ENCODE data around the gene WDSUB1.

WDSUB1 gene

DNA sequence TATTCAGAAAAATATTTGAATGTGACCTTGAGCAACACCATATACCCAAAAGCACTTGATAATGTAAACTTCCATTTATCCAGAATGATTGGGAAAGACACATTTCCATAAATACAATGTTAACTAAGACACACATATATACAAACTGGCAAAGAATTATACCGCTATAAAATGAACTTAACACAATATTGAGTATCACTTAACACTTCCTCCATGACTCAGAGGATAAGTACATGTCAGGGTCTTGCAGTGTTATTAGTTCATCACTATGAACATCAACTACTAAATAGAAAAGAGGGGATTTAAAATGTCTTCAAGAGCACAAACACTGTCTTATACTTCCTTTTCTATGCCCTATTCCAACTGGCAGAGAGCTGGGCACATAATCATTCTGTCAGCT is 18.6 kb downstream of the WDSUB1 start:
- DNase-seq (ENCODE audit: low read depth in 2 of 2) = no peak
- H3K4me3 ChIP-seq (replicated peaks in 1 of 2; ENCODE audit: low read depth in 2 of 2, low read length in 2 of 2) = no peak overlapping the region
- TF ChIP-seq, protein P1, sequence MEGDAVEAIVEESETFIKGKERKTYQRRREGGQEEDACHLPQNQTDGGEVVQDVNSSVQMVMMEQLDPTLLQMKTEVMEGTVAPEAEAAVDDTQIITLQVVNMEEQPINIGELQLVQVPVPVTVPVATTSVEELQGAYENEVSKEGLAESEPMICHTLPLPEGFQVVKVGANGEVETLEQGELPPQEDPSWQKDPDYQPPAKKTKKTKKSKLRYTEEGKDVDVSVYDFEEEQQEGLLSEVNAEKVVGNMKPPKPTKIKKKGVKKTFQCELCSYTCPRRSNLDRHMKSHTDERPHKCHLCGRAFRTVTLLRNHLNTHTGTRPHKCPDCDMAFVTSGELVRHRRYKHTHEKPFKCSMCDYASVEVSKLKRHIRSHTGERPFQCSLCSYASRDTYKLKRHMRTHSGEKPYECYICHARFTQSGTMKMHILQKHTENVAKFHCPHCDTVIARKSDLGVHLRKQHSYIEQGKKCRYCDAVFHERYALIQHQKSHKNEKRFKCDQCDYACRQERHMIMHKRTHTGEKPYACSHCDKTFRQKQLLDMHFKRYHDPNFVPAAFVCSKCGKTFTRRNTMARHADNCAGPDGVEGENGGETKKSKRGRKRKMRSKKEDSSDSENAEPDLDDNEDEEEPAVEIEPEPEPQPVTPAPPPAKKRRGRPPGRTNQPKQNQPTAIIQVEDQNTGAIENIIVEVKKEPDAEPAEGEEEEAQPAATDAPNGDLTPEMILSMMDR (IDR thresholded peaks at IDR 0.05; ENCODE audit: low read depth, low read length) = no peak

DNA sequence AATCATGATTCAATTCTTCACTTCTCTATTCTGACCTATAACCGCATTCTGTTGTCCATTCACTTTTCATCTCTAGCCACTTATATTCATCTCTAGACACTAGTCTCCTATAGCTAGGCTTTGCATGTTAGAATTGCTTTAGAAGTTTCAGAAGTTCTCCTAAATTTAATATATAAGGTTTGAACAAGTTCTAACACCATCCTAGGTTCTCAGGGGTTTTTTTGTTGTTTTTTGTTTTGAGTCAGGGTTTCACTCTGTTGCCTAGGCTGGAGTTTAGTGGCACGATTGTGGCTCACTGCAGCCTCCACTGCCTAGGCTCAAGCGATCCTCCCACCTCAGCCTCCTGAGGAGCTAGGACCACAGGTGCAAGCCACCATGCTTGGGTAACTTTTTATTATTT is 19.9 kb downstream of the WDSUB1 start:
- TF ChIP-seq, protein P1 (IDR thresholded peaks at IDR 0.05; ENCODE audit: low read depth, low read length) = no peak
- no peak for DNase-seq (ENCODE audit: low read depth in 2 of 2)
- H3K4me3 ChIP-seq (replicated peaks in 1 of 2; ENCODE audit: low read depth in 2 of 2, low read length in 2 of 2) = no peak overlapping the region

GRCh38 chr2:159265171-159265576 is 21.3 kb downstream of the WDSUB1 start:
- DNase-seq (ENCODE audit: low read depth in 2 of 2) = peak; percentile 41 to 50
- H3K4me3 ChIP-seq (replicated peaks in 1 of 2; ENCODE audit: low read depth in 2 of 2, low read length in 2 of 2) = no peak overlapping the region
- TF ChIP-seq, protein P1 (IDR thresholded peaks at IDR 0.05; ENCODE audit: low read depth, low read length) = no peak

DNA sequence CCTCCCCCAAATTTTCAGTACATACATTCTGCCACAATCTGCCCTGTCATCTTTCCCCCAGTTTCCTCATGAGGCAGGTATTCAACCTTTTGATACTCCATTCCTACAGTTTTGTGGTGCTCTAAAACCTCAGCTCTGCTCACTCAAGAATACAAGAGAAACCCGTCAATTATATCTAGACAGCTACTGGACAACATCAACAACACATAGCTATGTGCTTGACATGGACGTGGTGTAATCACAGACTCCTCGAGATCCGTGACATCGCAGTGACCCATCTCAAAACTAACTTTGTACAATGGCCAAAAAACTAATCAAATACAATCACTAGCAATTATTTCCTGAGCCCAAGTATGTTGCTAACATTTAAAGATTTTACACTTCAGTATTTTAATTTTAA is 23.6 kb downstream of the WDSUB1 start:
- TF ChIP-seq, protein P1 (IDR thresholded peaks at IDR 0.05; ENCODE audit: low read depth, low read length) = no peak
- no peak overlapping the region for H3K4me3 ChIP-seq (replicated peaks in 1 of 2; ENCODE audit: low read depth in 2 of 2, low read length in 2 of 2)
- DNase-seq (ENCODE audit: low read depth in 2 of 2) = peak in 1 of 2 donors; percentile 24

DNA sequence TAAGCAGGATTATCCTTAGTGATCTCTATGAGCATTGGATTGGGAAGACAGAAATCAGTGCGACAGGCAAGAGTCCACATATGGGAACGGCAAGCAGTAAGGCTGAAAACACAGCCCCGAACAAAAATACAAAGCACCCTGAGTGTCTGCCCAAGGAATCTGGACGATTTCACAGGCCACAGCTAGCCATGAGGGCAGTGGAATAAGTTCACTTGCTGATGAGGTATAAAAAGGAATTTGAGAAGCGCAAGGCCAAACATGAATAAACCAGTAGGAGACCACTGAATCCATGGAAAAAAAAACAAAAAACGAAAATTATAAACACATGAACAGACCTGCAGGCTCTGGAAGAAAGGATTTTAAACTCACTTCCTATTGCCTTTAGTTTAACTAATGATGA is 24.3 kb downstream of the WDSUB1 start:
- TF ChIP-seq, protein P1 (IDR thresholded peaks at IDR 0.05; ENCODE audit: low read depth, low read length) = no peak
- H3K4me3 ChIP-seq (replicated peaks in 1 of 2; ENCODE audit: low read depth in 2 of 2, low read length in 2 of 2) = no peak overlapping the region
- no peak for DNase-seq (ENCODE audit: low read depth in 2 of 2)

- TF ChIP-seq, protein P1 (IDR thresholded peaks at IDR 0.05; ENCODE audit: low read depth, low read length) = no peak
- H3K4me3 ChIP-seq (replicated peaks in 1 of 2; ENCODE audit: low read depth in 2 of 2, low read length in 2 of 2) = no peak overlapping the region
- peak; percentile 15 to 59 for DNase-seq (ENCODE audit: low read depth in 2 of 2)
Observed at GRCh38 chr2:159256159-159256558, 30.3 kb downstream of the WDSUB1 start.

DNA sequence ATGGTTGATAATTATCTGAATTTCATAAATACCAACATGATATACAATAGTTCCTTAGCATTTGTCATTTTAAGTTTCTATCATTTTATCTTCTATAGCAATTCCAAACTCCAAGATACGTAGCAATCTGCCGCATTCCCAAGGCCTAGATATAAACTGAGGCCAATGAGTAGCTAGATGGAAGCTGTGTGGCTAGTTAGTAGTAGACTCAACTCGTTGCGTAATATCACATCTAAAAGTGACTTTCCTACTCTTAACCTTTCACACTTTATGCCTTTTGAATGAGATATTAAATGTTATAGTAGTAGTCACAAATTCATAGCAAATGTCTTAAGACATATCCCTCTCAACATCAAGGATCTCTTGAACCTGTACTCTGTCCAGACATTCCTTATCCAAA is 33.6 kb downstream of the WDSUB1 start:
- TF ChIP-seq, protein P1 (IDR thresholded peaks at IDR 0.05; ENCODE audit: low read depth, low read length) = no peak
- no peak for DNase-seq (ENCODE audit: low read depth in 2 of 2)
- no peak overlapping the region for H3K4me3 ChIP-seq (replicated peaks in 1 of 2; ENCODE audit: low read depth in 2 of 2, low read length in 2 of 2)
